ENCODE data around the gene TRIM44. TPM values are rescaled to one million over a fixed set of nuclear protein-coding genes. Genes with fewer than 3 reads are reported as not detected.

The TRIM44 gene
- total RNA-seq, 2 experiments from 2014 or later, result 37.4 to 40.1 TPM

- H3K4me1 Mint-ChIP-seq (ENCODE audit: low read depth), result no peaks in the 10 kb centered on the region
- ChIA-PET CTCF (interaction anchor here (1.3 kb wide), 1 partner anchor 27 kb away, joined by 7 read pairs; no protein-coding TSS in a partner anchor), POLR2A (interaction anchor here (0.6 kb wide), 1 partner anchor 385 kb away, joined by 4 read pairs; no protein-coding TSS in a partner anchor)
- no peak overlapping the region for H3K4me3 Mint-ChIP-seq
- no peaks in the 10 kb centered on the region for H3K36me3 Mint-ChIP-seq (ENCODE audit: low read depth)
- no peak overlapping the region for H3K27ac Mint-ChIP-seq
- intact Hi-C loops (cut with micrococcal nuclease), result no loop called here
- peaks cover 1% of the 10 kb centered on the region for H3K27me3 Mint-ChIP-seq
- no peak for TF ChIP-seq CTCF (IDR thresholded peaks at IDR 0.05)
- no peaks in the 10 kb centered on the region for H3K9me3 Mint-ChIP-seq
- ATAC-seq (no peak), DNase-seq (no peak)
Measured at GRCh38 chr11:35848616-35849015, 186.0 kb downstream of the TRIM44 start.

- Mint-ChIP-seq H3K27me3 (peaks cover 1% of the 10 kb centered on the region), H3K36me3 (ENCODE audit: low read depth) (no peaks in the 10 kb centered on the region), H3K27ac (no peak overlapping the region), H3K4me3 (no peak overlapping the region), H3K9me3 (no peaks in the 10 kb centered on the region), H3K4me1 (ENCODE audit: low read depth) (no peaks in the 10 kb centered on the region)
- intact Hi-C loops (cut with micrococcal nuclease), result no loop called here
- TF ChIP-seq CTCF (IDR thresholded peaks at IDR 0.05), result no peak
- no peak for ATAC-seq
- POLR2A ChIA-PET, result no interaction called here
- DNase-seq, result no peak
- CTCF ChIA-PET, result interaction anchor here (0.7 kb wide), 1 partner anchor 15 kb away, joined by 3 read pairs; no protein-coding TSS in a partner anchor
Measured at GRCh38 chr11:35850191-35850590, 187.6 kb downstream of the TRIM44 start.

- no peak overlapping the region for H3K27ac Mint-ChIP-seq
- POLR2A ChIA-PET, result no interaction called here
- peaks cover 1% of the 10 kb centered on the region for H3K27me3 Mint-ChIP-seq
- no peaks in the 10 kb centered on the region for H3K9me3 Mint-ChIP-seq
- intact Hi-C loops (cut with micrococcal nuclease), result no loop called here
- ATAC-seq (no peak), DNase-seq (no peak)
- H3K4me1 Mint-ChIP-seq (ENCODE audit: low read depth), result no peaks in the 10 kb centered on the region
- H3K4me3 Mint-ChIP-seq, result no peak overlapping the region
- no peak for TF ChIP-seq CTCF (IDR thresholded peaks at IDR 0.05)
- no peaks in the 10 kb centered on the region for H3K36me3 Mint-ChIP-seq (ENCODE audit: low read depth)
- CTCF ChIA-PET, result no interaction called here
Measured at GRCh38 chr11:35851342-35851741, 188.8 kb downstream of the TRIM44 start.

- ATAC-seq (no peak), DNase-seq (no peak)
- no peak overlapping the region for H3K27ac Mint-ChIP-seq
- H3K9me3 Mint-ChIP-seq, result no peaks in the 10 kb centered on the region
- ChIA-PET CTCF (no interaction called here), POLR2A (no interaction called here)
- intact Hi-C loops (cut with micrococcal nuclease), result no loop called here
- H3K4me1 Mint-ChIP-seq (ENCODE audit: low read depth), result no peaks in the 10 kb centered on the region
- H3K4me3 Mint-ChIP-seq, result no peak overlapping the region
- peaks cover 1% of the 10 kb centered on the region for H3K27me3 Mint-ChIP-seq
- no peaks in the 10 kb centered on the region for H3K36me3 Mint-ChIP-seq (ENCODE audit: low read depth)
- no peak for TF ChIP-seq CTCF (IDR thresholded peaks at IDR 0.05)
Measured at GRCh38 chr11:35852056-35852455, 189.5 kb downstream of the TRIM44 start.

- no peaks in the 10 kb centered on the region for H3K4me1 Mint-ChIP-seq (ENCODE audit: low read depth)
- POLR2A ChIA-PET, result interaction anchor here (0.6 kb wide), 1 partner anchor 1010 kb away, joined by 3 read pairs; no protein-coding TSS in a partner anchor
- H3K9me3 Mint-ChIP-seq, result no peaks in the 10 kb centered on the region
- ATAC-seq (no peak), DNase-seq (no peak)
- H3K27me3 Mint-ChIP-seq, result peaks cover 1% of the 10 kb centered on the region
- no peak overlapping the region for H3K27ac Mint-ChIP-seq
- H3K4me3 Mint-ChIP-seq, result no peak overlapping the region
- CTCF ChIA-PET, result no interaction called here
- intact Hi-C loops (cut with micrococcal nuclease), result no loop called here
- TF ChIP-seq CTCF (IDR thresholded peaks at IDR 0.05), result no peak
- H3K36me3 Mint-ChIP-seq (ENCODE audit: low read depth), result no peaks in the 10 kb centered on the region
Measured at GRCh38 chr11:35853971-35854370, 191.4 kb downstream of the TRIM44 start.

Data from activated CD8-positive, alpha-beta T cell treated with anti-CD3 and anti-CD28 coated beads for 36 hours (primary cell).